ENCODE data around the gene LRIT3.

- TF ChIP-seq EZH2 (IDR thresholded peaks at IDR 0.05; ENCODE audit: low read length, unreplicated experiment) (no peak), CTCF (conservative IDR thresholded peaks at IDR 0.05; ENCODE audit: low read depth, low read length) (no peak)
Measured at GRCh38 chr4:109916027-109916409, 68.1 kb downstream of the LRIT3 start.
